Neutrophil (primary cell): ENCODE data around the gene FARP2.
"Not testable (repeated sequence)": the region's sequence is repeated elsewhere in the genome, so short reads cannot be mapped to it uniquely, and the experiment has no call there.

ENCODE experiments used
- H3K27ac ChIP-seq: fragments of 200-600 bp; sonication (generic); 2 replicates; pipeline ENCODE4 v1.5.1; 2016; ENCODE audit warnings: mild to moderate bottlenecking, moderate library complexity
- H3K27me3 ChIP-seq: fragments of 200-600 bp; sonication (generic); 2 replicates; pipeline ENCODE4 v1.6.0; 2016; ENCODE audit warnings: mild to moderate bottlenecking
- H3K36me3 ChIP-seq: fragments of 200-600 bp; sonication (generic); 2 replicates; pipeline ENCODE4 v1.5.1; 2017
- H3K4me1 ChIP-seq, 2 experiments: fragments of 200-600 bp in 1 of 2; sonication (generic) in 1 of 2; 1 replicate in 1 of 2; 2 replicates in 1 of 2; pipeline versions ENCODE4 v1.5.1 to v1.6.1; 2013 to 2016; ENCODE audit warnings: low read depth in 1 of 2, low read length in 1 of 2, mild to moderate bottlenecking in 1 of 2, moderate library complexity in 1 of 2; ENCODE audit not compliant: control insufficient read depth in 1 of 2, insufficient read depth in 1 of 2
- H3K4me3 ChIP-seq, 2 experiments: fragments of 200-600 bp in 1 of 2; sonication (generic) in 1 of 2; 1 replicate in 1 of 2; 2 replicates in 1 of 2; pipeline ENCODE4 v1.5.1; 2013 to 2016; ENCODE audit warnings: low read depth in 1 of 2, low read length in 1 of 2, mild to moderate bottlenecking in 1 of 2, moderate library complexity in 1 of 2
- H3K9me3 ChIP-seq: fragments of 200-600 bp; sonication (generic); 2 replicates; pipeline ENCODE4 v1.5.1; 2016
- TF ChIP-seq, protein P1 (sequence below): fragments of 200-600 bp; sonication (generic); IDR thresholded peaks from 2 replicates; pipeline ENCODE4 v1.5.1; 2016; ENCODE audit warnings: antibody characterized with exemption

Gene FARP2

GRCh38 chr2:241381872-241382271, 25.8 kb downstream of the FARP2 start:
- no peaks in the 10 kb centered on the region for H3K9me3 ChIP-seq
- H3K27ac ChIP-seq, result no peak overlapping the region
- H3K4me3 ChIP-seq, result no peak overlapping the region
- H3K36me3 ChIP-seq, result no peaks in the 10 kb centered on the region
- no peaks in the 10 kb centered on the region for H3K27me3 ChIP-seq
- no peaks in the 10 kb centered on the region for H3K4me1 ChIP-seq
- TF ChIP-seq, protein P1, sequence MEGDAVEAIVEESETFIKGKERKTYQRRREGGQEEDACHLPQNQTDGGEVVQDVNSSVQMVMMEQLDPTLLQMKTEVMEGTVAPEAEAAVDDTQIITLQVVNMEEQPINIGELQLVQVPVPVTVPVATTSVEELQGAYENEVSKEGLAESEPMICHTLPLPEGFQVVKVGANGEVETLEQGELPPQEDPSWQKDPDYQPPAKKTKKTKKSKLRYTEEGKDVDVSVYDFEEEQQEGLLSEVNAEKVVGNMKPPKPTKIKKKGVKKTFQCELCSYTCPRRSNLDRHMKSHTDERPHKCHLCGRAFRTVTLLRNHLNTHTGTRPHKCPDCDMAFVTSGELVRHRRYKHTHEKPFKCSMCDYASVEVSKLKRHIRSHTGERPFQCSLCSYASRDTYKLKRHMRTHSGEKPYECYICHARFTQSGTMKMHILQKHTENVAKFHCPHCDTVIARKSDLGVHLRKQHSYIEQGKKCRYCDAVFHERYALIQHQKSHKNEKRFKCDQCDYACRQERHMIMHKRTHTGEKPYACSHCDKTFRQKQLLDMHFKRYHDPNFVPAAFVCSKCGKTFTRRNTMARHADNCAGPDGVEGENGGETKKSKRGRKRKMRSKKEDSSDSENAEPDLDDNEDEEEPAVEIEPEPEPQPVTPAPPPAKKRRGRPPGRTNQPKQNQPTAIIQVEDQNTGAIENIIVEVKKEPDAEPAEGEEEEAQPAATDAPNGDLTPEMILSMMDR, result no peak

GRCh38 chr2:241385450-241385849, 29.4 kb downstream of the FARP2 start:
- not testable (repeated sequence) for H3K9me3 ChIP-seq, H3K36me3 ChIP-seq, H3K27me3 ChIP-seq, H3K27ac ChIP-seq, H3K4me1 ChIP-seq, H3K4me3 ChIP-seq

GRCh38 chr2:241386519-241386918, 30.4 kb downstream of the FARP2 start:
- Histone ChIP-seq H3K4me3 (no peak overlapping the region), H3K27me3 (no peaks in the 10 kb centered on the region), H3K36me3 (no peaks in the 10 kb centered on the region), H3K4me1 (no peaks in the 10 kb centered on the region), H3K9me3 (no peaks in the 10 kb centered on the region), H3K27ac (no peak overlapping the region)
- TF ChIP-seq, protein P1, result no peak

GRCh38 chr2:241389697-241390096, 33.6 kb downstream of the FARP2 start:
- TF ChIP-seq, protein P1, result no peak
- no peak overlapping the region for H3K27ac ChIP-seq

DNA sequence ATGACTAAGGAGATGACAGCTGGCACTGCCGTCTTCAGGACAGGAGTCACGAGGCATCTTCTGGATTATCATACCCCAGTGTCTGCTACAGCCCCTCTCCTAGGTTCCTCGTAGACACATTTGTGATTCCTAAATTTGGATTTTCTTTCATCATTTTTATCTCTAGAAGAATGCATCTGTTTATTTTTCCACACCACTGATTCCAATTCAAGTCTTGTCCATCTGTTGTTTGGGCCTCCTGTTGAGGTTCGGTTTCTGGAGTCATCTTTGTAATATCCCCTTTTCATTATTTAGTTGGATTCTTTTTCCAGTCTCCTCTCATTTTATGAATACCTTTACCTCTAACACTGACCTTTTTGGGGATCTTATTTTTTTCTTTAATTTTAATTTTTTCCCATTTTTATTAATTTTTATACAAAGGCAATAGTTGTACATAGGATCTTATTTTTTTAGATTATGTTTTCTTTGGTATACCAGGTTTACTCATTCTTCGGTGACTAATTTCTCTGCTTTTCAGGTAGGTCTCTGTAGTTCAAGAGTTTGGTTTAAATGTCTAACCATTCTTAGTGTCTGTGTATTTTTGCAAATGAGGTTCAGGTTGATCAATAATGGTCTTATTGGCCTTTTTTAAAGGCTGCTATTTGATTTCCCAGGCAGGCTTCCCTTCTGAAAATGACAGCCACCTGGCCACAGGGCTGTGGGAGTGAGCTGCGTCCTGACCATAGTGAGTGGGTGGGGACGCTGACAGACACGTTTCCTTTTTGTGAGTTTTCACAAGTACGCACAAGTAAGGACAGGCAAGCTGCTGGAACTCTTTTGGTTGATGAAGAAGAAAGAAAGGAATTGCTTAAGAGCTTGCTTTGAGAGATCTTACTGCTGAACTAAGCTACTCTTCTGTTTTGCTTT, 34.5 kb downstream of the FARP2 start:
- Histone ChIP-seq H3K27ac (no peak overlapping the region), H3K4me3 (no peak overlapping the region), H3K4me1 (no peaks in the 10 kb centered on the region), H3K27me3 (no peaks in the 10 kb centered on the region), H3K36me3 (no peaks in the 10 kb centered on the region), H3K9me3 (no peaks in the 10 kb centered on the region)
- TF ChIP-seq, protein P1, result no peak

More at GRCh38 chr2:241389697-241390096, 33.6 kb downstream of the FARP2 start:
- Histone ChIP-seq H3K9me3 (no peaks in the 10 kb centered on the region), H3K4me3 (no peak overlapping the region), H3K4me1 (no peaks in the 10 kb centered on the region), H3K36me3 (no peaks in the 10 kb centered on the region), H3K27me3 (no peaks in the 10 kb centered on the region)

DNA sequence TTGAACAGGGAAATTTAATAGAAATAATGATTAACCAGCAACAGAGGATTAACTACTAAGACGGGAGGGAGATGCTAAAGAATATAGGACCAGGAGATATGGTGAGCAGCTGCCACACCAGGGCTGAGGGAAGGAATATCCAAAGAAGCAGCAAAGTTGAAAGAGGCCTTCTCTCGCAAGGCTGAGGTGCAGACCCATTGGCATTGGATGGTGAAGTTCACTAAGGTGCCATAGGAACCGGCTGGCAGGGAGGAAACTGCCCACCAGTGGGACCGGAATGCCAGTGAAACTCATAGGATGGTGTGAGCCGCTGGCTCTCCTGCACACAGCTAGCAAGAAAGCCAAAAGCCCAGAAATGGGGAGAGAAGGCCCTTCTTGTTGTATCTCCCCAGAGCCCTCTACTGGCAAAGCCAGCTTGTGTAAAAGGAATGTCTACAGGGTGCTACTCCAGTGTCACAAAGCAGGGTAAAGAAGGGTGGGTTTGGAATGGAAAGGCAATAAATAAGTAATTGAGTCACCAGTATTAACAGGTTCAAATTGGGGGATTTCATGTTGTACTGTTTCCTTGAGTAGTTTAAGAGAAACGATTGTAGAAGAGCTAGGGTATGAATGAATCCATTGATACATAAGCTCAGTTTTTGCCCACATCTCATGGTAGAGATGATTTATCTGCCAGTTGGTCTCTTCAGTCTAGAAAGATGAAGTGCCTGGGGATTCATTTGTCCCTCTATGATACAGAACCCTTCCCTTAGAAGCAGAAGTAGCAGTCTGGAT, 36.0 kb downstream of the FARP2 start:
- H3K4me3 ChIP-seq, result no peak overlapping the region
- TF ChIP-seq, protein P1, result no peak
- no peaks in the 10 kb centered on the region for H3K9me3 ChIP-seq
- no peaks in the 10 kb centered on the region for H3K27me3 ChIP-seq
- no peak overlapping the region for H3K27ac ChIP-seq
- no peaks in the 10 kb centered on the region for H3K36me3 ChIP-seq
- no peaks in the 10 kb centered on the region for H3K4me1 ChIP-seq

- not testable (repeated sequence) for H3K27ac ChIP-seq, H3K9me3 ChIP-seq, H3K4me1 ChIP-seq, H3K4me3 ChIP-seq, H3K27me3 ChIP-seq, H3K36me3 ChIP-seq
These were observed 36.7 kb downstream of the FARP2 start for GRCh38 chr2:241392753-241393152.
